RWPE2 (cell line): ENCODE data around the gene ARHGEF10L.

Source experiments
- ATAC-seq: fragments of 200-7000 bp; cut with Tn5 transposase; 3 replicates; pipeline ENCODE4 v1.9.1; 2021; ENCODE audit warnings: low read depth
- DNase-seq: peaks from one replicate; pipeline ENCODE4 v3.0.0-alpha.2; 2020; ENCODE audit warnings: low spot score
- H3K27ac ChIP-seq: fragments of 450-650 bp; 2 replicates; pipeline ENCODE4 v1.5.1; 2017; ENCODE audit warnings: mild to moderate bottlenecking; ENCODE audit not compliant: poor library complexity, severe bottlenecking
- H3K27me3 ChIP-seq: fragments of 250-450 bp; sonication (Bioruptor Pico); 2 replicates; pipeline ENCODE4 v1.5.1; 2021; ENCODE audit warnings: mild to moderate bottlenecking, moderate library complexity; ENCODE audit not compliant: insufficient read depth, poor library complexity, severe bottlenecking
- H3K36me3 ChIP-seq: fragments of 250-450 bp; sonication (Bioruptor Pico); 2 replicates; pipeline ENCODE4 v1.5.1; 2020; ENCODE audit warnings: low read depth, mild to moderate bottlenecking, moderate library complexity
- H3K4me1 ChIP-seq: fragments of 250-450 bp; sonication (Bioruptor Pico); 2 replicates; pipeline ENCODE4 v1.5.1; 2021; ENCODE audit warnings: mild to moderate bottlenecking, moderate library complexity; ENCODE audit not compliant: insufficient read depth, poor library complexity, severe bottlenecking
- H3K4me3 ChIP-seq: fragments of 250-450 bp; sonication (Bioruptor Pico); 2 replicates; pipeline ENCODE4 v1.5.1; 2021; ENCODE audit warnings: mild to moderate bottlenecking, moderate library complexity; ENCODE audit not compliant: severe bottlenecking
- H3K9me3 ChIP-seq: fragments of 250-450 bp; sonication (Bioruptor Pico); 2 replicates; pipeline ENCODE4 v1.5.1; 2021; ENCODE audit warnings: mild to moderate bottlenecking, moderate library complexity; ENCODE audit not compliant: severe bottlenecking
- TF ChIP-seq, protein P1 (sequence below): fragments of 450-650 bp; IDR thresholded peaks from one replicate; pipeline ENCODE4 v1.5.1; 2017; ENCODE audit warnings: mild to moderate bottlenecking, moderate library complexity; ENCODE audit not compliant: poor library complexity, severe bottlenecking

Gene ARHGEF10L

DNA sequence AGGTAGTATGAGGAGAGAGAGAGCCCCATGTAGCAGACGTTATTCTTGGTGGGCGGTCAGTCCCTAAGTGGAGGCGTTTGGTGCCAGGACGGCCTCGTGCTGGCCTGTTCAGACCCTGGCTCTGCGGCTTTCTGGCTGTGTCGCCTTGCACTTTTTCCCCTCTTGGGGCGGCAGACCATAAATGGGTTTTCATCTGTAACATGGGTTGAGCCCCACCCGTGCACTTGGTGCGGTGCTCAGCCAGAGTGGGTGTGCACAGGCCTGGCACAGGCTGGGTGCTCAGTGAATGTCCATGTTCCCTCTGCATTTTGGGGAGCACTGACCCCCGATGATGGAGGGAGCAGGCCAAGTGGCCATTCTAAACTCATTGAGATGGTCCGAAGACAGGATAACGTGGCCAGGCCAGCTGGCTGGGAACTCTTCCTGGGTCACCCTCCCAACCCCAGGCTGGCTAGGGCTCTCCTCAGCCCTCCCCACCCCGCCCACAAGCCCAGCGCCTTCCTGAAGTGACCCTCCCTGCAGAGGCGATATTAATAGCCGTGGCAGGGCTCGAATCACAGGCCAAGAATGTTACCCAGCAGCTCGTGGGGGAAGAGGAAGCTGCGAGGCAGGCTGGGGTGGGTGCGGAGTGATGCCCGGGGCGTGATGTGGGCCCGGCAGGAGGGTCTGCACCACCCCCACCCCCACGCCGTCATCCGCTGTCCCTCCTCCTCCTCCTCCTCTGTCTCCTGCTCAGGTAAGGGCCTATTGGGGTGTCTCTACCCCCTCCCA, 78.5 kb downstream of the ARHGEF10L start:
- H3K27ac ChIP-seq: peak overlapping the region; percentile 47
- no peaks in the 10 kb centered on the region; the same call in none of the 2 replicates for H3K36me3 ChIP-seq
- H3K27me3 ChIP-seq: no peaks in the 10 kb centered on the region
- H3K4me3 ChIP-seq: no peak overlapping the region
- peak; percentile 53; the same call in 1 of the 3 replicates for ATAC-seq
- TF ChIP-seq, protein P1, sequence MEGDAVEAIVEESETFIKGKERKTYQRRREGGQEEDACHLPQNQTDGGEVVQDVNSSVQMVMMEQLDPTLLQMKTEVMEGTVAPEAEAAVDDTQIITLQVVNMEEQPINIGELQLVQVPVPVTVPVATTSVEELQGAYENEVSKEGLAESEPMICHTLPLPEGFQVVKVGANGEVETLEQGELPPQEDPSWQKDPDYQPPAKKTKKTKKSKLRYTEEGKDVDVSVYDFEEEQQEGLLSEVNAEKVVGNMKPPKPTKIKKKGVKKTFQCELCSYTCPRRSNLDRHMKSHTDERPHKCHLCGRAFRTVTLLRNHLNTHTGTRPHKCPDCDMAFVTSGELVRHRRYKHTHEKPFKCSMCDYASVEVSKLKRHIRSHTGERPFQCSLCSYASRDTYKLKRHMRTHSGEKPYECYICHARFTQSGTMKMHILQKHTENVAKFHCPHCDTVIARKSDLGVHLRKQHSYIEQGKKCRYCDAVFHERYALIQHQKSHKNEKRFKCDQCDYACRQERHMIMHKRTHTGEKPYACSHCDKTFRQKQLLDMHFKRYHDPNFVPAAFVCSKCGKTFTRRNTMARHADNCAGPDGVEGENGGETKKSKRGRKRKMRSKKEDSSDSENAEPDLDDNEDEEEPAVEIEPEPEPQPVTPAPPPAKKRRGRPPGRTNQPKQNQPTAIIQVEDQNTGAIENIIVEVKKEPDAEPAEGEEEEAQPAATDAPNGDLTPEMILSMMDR: no peak
- peaks cover 22% of the 10 kb centered on the region for H3K4me1 ChIP-seq
- DNase-seq: no peak
- no peaks in the 10 kb centered on the region for H3K9me3 ChIP-seq

DNA sequence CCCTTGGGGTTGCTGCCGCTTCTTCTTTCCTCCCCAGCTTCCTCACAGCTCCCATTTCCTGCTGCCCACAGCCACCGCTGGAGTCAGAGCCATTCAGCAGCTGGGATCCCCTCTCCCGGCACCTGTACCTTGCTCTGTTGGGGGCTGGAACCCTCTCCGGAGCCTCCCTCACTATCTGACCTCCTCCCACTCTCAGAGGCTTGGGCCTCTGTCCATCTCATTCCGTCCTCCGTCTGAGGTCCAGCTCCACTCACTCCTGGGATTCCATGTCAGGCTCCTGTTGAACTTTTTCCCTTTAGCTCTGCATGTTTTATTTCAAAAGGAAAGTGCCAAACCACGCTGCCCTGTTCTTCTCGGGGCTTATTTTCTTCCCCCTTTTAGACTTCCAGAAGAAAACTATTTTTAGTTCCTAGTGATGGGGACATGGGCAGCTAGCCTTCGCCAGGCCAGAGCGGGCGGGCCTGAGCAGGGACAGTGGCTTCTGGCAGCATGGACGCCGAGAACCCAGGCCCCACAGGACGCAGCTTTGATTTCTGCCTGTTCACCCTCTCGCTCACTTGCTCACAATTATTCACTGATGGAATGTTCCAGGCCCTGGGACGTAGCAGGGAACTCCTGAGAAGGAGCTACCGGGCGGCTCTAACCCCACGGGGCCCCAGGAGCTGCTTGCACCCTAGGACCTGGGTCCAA, 79.2 kb downstream of the ARHGEF10L start:
- no peak overlapping the region for H3K4me3 ChIP-seq
- no peaks in the 10 kb centered on the region for H3K9me3 ChIP-seq
- DNase-seq: no peak
- peaks cover 22% of the 10 kb centered on the region for H3K4me1 ChIP-seq
- H3K27me3 ChIP-seq: no peaks in the 10 kb centered on the region
- H3K36me3 ChIP-seq: no peaks in the 10 kb centered on the region; the same call in none of the 2 replicates
- TF ChIP-seq, protein P1: no peak
- peak overlapping the region; percentile 47 for H3K27ac ChIP-seq
- no peak for ATAC-seq

DNA sequence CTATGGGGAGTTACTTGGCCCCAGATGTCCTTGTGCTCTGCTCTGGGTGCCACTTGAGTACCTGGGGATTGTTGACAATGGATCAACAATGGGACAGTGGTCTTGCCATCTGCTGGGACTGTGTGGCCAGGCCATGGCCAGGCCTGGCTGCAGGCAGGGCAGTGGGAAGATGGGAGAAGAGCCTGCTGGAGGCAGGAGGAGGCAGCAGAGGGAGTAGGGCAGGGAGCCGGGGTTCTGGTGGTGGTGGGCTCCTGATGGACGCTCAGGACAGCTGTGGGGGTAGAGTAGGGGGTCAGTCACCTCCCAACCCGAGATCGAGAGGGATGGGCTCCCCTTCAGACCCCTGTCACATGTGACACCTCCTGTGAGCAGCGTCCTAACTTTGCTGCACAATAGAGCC, 81.0 kb downstream of the ARHGEF10L start:
- TF ChIP-seq, protein P1: no peak
- H3K27me3 ChIP-seq: no peaks in the 10 kb centered on the region
- no peaks in the 10 kb centered on the region; the same call in none of the 2 replicates for H3K36me3 ChIP-seq
- H3K9me3 ChIP-seq: no peaks in the 10 kb centered on the region
- H3K4me3 ChIP-seq: no peak overlapping the region
- ATAC-seq (no peak), DNase-seq (no peak)
- peaks cover 31% of the 10 kb centered on the region for H3K4me1 ChIP-seq
- no peak overlapping the region for H3K27ac ChIP-seq

DNA sequence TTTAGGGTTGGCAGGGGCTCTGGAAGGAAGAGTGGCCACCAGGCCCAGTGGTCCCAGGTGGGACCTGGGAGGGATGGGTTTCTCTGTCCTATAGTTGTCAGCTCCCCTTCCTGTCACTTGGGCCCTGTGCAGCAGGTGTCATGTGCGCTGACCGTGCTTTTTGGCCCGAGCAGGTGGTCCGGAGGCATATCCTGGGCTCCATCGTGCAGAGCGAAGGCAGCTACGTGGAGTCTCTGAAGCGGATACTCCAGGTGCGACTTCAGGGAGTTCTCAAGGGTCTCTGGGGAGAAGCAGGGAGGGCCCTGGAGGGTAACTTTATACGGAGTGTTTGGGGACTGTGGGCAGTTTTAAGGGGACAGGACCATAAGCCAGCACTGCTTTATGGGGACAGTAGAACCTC, 82.2 kb downstream of the ARHGEF10L start:
- no peaks in the 10 kb centered on the region for H3K27me3 ChIP-seq
- no peaks in the 10 kb centered on the region for H3K9me3 ChIP-seq
- ATAC-seq (no peak), DNase-seq (no peak)
- no peaks in the 10 kb centered on the region; the same call in none of the 2 replicates for H3K36me3 ChIP-seq
- TF ChIP-seq, protein P1: no peak
- H3K4me3 ChIP-seq: no peak overlapping the region
- peaks cover 27% of the 10 kb centered on the region for H3K4me1 ChIP-seq
- no peak overlapping the region for H3K27ac ChIP-seq

DNA sequence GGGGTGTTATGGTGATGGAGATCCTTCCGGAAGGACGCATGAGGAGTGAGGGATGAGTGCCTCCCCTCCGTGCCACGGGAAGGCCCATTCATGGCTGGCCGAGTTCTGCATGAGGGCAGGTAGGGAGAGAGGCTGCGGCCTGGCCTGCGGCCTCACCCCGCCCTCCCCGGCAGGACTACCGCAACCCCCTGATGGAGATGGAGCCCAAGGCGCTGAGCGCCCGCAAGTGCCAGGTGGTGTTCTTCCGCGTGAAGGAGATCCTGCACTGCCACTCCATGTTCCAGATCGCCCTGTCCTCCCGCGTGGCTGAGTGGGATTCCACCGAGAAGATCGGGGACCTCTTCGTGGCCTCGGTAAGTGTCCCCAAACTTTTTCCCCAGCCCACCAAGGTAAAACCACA, 83.3 kb downstream of the ARHGEF10L start:
- TF ChIP-seq, protein P1: no peak
- Histone ChIP-seq H3K9me3 (no peaks in the 10 kb centered on the region), H3K36me3 (no peaks in the 10 kb centered on the region; the same call in none of the 2 replicates), H3K4me3 (no peak overlapping the region), H3K4me1 (peaks cover 17% of the 10 kb centered on the region), H3K27ac (no peak overlapping the region), H3K27me3 (no peaks in the 10 kb centered on the region)
- no peak for ATAC-seq
- no peak for DNase-seq
